Fibroblast of upper back skin (primary cell): ENCODE measurements around the gene TBPL2.
"Not testable (repeated sequence)": the region's sequence is repeated elsewhere in the genome, so short reads cannot be mapped to it uniquely, and the experiment has no call there.

ENCODE experiments used
- DNase-seq: peaks from one replicate; pipeline ENCODE4 v3.0.0-alpha.2; 2013

TBPL2 gene

DNA sequence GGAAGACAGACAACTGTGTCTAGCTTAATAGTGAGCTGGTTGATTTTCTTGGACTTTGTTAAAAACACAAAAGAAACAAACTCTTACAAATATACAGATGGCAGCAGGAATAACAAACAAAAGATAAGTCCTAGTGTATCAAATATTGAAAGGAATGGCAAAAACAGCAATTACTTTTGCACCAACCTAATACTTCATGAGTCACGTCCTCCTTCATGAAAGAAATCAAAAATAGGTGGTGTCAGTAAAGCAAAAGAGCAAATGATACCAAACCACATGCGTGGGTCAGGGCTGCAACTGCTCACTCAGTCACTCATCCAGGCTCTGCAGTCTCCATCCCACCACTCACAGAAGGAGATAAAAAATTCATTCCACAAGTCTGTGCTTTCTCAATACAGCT, 40.6 kb downstream of the TBPL2 start:
- peak; percentile 14 for DNase-seq

DNA sequence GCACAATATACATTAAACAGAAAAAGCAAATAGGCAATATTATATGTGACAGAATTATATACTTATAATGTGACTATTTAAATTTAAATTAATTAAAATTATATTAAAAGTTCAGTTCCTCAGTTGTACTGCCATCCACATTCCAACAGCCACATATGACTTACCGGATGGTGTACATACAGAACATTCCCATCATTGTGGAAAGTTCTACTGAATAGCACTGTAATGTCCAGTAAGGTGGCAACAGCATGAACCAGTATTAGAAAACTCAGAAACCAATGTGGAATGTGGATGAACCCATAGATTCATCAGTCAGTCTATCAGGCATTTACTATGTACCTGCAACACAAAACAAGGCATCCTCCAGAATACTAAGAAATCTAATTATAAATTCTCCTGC, 41.2 kb downstream of the TBPL2 start:
- DNase-seq = no peak

DNA sequence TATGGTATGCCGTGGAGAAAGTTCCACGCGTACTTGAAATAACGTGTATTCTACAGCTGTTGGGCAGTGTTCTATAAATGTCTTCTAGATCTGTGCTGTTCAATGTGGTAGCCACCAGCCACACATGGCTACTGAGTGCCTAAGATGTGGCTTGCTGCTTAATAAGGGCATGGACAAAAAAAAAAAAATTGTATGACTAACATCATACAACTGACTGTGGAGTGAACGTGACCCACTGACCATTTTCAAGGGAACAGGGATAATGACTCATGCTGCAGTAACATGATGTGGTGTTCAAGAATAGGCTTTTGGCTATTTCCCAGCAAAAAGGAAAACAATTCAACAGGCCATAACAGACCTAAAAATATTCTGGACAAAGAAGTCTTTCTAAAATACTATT, 41.7 kb downstream of the TBPL2 start:
- peak; percentile 96 for DNase-seq

DNA sequence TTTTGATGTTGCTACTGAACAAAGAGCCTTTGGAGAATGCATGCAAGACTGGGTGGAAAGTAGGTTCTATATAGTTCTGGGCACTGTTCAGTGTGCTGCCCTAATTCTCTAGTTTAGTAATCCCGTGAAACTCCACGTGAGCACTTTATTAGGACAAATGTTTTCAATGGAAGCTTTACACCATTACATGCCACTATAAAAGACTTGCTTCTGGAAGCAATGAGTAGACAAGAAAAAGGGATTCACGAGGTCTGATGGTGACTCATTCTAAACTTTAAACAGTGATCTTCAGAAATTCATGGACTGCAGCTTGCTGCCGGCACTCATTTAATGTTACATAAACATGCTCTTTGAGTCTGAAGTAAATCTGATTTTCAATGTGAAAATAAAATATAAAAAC, 51.1 kb downstream of the TBPL2 start:
- DNase-seq = peak; percentile 53

DNA sequence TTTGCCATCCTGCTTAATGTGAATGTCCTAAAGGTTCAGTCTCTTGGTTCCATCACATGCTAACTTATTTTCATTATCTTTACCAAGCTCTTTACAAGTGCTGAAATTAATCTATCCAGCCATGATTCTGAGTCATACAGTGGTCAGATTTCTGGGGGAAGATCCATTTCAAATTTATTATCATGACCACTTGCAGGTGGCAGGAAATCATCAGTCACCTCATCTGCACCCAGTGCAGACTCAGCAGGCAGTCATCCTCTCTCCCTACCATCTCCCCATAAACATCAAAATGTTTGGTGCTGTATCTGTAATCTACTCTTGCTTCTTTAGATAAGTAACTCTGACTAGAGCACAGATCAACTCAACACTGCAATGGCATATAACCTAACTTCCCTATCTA, 52.3 kb downstream of the TBPL2 start:
- DNase-seq = peak; percentile 50

DNA sequence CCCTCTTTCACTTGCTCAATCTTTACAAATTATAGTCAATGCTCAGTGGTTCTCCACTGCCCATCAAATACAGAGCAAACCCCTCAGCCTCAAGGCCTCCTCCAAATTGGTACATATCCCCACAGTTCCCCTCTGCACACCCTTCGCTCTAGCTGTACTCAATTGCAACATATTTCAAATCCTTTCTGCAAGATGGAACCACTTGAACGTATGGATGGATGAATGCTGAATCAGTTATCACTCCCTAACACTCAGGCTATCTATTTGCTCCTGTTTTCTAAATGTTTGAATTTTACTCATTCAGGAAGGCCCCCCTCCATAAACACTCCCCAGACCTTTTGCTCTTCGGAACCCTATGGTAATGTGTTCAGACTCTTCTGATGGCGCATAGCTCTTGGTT, 53.3 kb downstream of the TBPL2 start:
- no peak for DNase-seq

DNA sequence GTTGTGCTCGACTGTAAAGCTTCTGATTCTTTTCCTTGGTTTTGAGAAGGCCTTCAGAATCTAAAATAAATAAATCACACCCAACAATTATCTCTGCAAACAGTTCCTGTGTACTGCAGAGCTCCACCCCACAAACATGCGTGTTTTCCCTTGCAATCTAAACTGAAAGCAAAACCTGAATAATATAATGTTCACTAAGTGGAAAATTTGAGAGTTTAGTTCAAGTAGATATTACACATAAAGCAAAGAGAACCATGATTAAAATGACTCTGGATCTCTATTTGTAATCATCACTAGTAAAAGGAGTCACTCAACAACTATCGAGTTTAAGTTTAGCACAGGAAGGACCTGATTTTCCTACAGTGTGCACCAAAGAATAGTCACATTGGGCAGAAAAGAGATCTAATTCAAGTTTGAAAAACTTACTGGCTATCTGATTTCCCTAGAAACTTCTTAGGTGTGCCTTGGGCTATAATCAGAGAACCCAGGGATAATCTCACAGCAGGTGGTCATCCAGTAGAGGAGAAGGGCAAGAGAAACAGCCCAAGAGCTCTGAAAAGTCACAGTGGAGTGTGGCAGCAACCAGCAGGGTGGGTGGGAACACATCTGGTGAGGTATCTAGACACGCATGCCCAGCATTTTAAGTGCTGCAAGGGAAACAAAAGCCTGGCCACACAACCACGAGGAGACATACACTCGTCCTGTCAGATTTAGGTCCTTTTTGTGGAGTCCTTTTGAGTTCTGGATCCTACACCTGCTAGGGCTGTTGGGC, 54.2 kb downstream of the TBPL2 start:
- no peak for DNase-seq

DNA sequence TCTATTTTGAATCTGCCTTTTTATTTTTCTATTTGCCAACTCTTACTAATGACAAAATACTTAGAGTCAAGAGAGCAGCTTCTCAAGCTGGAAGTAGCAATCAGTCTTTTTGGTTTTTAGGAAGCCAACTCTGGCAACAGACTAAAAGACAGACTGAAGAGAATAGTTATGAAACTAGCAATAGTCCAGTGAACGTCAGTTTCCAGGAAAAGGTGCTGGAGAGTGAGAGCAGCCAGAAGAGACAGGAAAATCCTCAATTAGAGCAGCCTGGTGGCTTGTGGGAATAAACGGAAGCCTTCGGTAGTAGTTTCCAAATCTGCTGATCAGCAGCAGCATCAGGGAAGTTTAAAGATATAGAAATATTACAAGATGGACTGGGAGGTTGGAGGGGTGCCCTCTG, 55.9 kb downstream of the TBPL2 start:
- no peak for DNase-seq

DNA sequence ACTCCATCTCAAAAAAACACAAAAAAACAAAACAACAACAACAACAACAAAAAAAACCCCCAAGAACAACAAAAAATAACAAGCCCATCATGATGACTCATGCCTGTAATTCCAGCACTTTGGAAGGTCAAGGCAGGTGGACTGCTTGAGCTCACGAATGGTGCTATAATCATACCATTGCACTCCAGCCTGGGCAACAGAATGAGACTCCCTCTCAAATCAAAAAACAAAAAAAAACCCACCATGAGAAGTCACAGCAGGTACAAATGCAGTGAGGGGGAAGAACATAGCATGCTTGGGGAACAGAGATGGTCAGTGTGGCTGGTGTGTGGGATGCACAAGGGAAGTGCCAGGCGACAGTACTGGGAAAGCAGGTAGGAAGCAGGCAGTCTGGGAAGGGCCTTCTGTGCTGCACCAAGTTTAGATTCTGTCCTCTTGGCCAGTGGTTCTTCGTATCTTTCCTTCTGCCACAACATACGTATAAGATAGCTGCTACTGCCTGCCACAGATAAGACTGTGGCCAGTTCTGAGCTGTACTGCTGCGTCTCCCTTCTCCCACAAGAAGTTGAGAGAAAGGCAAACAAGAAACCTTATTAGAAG, 56.8 kb downstream of the TBPL2 start:
- DNase-seq = no peak

DNA sequence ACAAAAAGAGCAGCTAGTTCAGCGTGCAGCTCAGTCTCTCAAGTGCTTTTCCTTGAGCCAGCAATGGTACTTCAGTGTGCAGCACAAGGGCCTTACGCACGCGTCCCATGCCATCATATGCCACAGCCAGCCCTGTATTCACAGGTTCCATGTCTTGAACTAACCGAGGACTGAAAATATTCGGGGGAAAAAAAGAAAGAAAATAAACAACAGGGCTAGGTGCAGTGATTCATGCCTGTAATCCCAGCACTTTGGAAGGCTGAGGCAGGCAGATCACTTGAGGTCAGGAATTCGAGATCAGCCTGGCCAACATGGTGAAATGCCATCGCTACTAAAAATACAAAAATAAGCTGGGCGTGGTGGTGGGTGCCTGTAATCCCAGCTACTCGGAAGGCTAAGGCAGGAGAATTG, 57.4 kb downstream of the TBPL2 start:
- DNase-seq = not testable (repeated sequence)

DNA sequence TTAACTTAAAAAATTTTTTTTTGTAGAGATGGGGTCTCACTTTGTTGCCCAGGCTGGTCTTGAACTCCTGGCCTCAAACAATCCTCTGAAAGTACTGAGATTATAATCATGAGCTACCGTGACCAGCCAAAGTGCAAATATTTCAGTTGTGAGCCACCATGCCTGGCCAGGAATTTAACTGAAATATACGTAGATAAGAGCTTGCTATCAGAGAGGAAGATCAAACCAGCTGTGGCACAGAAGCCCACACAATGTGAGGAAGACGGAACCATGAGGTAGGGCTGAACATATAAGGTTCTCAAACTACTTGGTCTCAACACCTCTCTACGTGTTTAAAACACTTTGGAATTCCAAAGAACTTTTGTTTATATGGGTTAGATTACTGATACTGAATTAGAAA, 57.9 kb downstream of the TBPL2 start:
- DNase-seq = no peak

DNA sequence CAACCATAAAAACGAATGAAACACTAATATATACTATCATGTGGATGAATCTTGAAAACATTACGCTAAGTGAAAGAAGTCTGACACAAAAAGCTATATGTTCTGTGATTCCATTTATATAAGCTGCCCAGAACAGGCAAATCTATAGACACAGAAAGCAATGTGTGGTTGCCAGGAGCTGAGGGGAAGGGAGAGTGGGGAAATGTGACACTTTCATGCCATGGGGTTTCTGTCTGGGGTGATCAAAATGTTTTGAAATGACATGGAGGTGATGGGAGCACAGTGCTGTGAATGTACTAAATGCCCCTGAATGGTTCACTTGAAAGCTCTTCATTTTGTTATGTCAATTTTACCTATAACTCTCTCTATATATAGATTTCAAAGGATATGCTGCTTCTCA, 58.9 kb downstream of the TBPL2 start:
- no peak for DNase-seq

DNA sequence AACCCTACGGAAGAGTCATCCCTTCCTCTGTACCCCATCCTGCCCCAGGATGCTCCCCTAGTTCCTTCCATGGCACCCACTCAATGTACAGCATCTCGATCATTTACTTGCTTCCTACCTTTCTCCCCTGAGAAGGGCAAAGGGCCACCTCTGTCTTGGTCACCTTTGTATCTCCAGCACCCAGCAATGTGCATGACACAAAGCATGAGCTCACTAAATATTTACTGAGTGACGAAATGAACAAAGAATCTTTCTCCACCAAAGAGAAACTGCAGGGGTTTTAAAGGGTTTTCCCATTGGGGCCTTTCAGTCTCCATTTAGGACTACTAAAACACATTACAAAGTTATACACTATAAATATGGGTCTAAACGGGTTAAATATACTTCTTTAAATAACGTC, 59.4 kb downstream of the TBPL2 start:
- DNase-seq = no peak

DNA sequence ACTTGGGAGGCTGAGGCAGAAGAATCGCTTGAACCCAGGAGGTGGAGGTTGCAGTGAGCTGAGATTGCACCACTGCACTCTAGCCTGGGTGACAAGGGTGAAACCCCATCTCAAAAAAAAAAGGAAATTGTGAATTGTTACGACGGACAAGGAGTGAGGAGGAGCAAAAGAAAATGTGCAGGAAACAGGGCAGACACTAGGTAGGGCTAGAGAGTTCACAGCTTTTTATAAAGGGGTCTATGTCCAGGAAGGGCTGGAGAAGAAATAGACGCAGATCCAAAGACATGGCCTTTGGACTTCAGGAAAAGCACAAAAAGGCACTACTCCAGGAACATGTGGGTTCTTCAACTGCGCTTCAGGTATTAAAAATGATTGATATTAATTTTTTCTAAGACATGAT, 63.2 kb downstream of the TBPL2 start:
- DNase-seq = no peak

DNA sequence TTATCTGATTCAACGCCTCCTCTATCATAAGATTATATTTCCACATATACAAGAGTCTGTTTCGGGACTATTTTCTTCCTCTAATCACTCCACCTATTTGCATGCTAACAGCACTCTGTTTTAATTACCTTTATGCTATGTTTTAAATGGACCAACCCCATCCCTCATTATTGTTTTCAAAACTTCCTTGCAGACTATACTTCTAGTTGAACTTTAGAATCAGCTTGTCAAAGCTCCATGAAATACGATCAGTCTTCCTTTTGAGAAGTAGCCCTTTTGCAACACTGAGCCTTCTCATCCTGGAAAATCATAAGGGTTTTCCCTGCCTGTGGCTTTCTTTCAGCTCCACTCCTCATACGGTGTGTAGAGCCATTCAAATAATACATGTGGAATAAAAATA, 65.6 kb downstream of the TBPL2 start:
- no peak for DNase-seq

DNA sequence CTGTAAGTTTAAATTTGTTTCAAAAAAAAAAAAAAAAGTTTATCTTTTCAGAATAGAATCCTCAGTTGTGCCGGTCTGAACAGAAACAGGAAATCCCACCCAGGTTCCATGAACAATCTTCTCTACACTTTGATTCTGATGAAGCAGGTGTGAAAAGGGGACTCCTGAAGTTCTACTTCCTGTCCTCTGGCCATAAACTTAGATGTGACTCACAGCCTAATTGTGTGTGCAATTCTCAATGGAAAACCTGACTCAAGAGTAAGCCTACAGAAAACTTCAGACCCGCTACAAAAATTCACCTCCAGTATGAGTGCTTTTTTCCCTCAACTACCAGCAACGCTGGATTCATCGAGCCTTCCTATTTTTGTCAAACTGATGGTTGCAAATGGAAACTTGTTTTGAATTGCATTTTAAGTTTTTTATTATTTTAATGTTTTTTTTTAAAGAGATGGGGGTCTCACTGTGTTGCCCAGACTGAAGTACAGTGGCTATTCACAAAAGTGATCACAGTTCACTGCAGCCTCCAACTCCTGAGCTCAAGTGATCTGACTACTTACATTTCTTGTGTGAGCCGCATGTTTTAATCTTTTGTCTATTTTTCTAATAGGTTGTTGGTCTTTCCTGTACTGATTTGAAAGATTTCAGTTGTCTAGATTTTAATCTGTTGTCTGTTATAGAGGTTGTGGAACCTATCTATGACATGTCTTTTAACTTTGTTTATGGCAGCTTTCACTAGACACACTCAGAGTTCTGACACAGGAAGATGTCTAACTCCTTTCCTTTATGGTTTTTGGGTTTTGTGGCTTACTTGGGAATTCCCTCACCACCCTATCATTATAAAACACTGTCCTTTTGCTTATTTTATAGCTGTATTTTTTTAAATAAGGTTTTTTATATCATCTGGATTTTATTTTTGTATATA, 66.4 kb downstream of the TBPL2 start:
- peak; percentile 35 for DNase-seq

DNA sequence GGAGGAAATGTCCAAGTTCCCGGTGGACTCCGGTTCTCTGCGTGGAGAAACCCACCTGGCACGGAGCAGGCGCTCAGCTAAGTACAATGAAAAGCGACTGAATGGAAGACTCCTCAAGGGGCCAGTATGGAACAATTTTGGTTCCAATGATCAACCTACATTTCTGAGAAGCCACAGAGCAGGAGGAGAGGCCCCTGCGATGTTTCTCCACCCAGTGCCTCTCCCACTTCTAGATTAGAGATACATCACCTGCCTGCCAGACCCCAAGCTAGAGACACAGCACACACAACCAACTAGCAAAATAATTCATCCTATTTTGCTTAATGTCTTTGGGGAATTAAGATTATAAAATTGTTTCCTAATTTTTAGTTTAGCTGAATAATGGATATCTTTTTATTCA, 67.6 kb downstream of the TBPL2 start:
- no peak for DNase-seq

DNA sequence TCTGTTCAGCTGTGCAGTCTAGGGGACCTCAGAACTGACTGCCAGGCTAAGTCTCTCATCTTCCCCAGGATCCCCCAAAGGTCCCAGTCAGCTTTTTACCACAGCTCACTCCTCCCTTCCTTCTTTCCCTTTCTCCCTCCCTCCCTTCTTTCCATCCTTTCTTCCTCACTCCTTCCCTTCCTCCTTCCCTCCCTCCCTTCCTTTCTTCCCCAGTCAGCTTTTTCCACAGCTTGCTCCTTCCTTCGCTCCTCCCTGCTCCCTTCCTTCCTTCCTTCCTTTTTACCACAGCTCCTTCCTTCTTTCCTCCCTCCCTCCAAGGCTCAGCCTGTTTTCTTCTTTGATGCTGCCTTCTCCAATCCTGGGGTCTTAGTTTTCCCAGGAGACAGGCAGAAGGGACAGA, 68.0 kb downstream of the TBPL2 start:
- DNase-seq = no peak

DNA sequence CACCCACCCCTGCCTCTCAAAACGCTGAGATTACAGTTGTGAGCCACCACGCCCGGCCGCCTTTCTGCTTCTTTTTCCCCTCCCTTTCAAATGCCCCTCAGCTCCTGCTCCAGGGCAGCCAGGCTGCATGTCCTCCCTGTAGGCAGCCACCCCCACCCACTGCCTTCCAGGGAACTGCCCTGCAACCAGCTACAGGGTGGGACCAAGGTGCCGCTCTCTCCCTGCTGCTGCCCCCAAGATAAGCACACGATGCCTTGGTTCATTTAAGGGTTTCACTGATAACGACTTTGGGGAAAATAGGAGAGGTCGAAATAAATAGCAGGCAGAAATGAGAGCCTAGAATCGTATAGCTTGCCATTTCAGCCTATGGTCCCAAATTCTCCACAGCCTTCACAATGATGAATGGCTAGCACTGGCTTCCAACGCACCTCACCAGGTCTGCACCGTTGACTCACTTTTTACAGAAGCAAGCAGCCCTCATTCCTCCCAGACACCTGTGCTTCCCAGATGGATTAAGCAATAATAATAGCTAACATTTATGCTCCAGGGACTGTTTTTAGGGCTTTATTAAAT, 69.4 kb downstream of the TBPL2 start:
- DNase-seq = no peak

DNA sequence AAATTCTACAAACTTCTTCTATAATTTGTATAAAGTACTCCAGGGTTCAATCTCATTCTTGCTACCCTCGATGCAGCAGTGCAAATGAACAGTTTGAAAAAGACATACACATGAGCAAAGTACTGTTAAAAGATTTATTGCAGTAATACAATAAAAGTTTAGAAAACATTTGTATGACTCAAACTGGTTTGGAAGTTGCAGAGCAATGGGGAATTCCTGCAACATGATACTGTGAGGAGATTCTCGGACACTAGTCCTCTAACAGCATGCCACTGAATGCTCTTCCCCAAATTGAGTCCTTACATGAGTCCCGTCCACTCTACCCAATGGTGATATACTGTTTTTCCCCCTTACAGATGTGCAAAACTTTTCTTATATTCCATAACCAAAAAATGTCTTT, 74.1 kb downstream of the TBPL2 start:
- DNase-seq = peak; percentile 33
